Stimulated activated CD4-positive, alpha-beta T cell treated with anti-CD3 and anti-CD28 coated beads, Interleukin-1b, Interleukin-23, amount 100 ng/mL, for 24 hours (primary cell): ENCODE data around the gene LRP1B.

ENCODE experiments used
- DNase-seq, 4 experiments: peaks; one replicate each; pipeline ENCODE4 v3.0.0-alpha.2; 2020; ENCODE audit warnings: low read depth in 4 of 4, low spot score in 1 of 4

Gene LRP1B

GRCh38 chr2:141055531-141055930 is 1075.3 kb downstream of the LRP1B start:
- no peak for DNase-seq

DNA sequence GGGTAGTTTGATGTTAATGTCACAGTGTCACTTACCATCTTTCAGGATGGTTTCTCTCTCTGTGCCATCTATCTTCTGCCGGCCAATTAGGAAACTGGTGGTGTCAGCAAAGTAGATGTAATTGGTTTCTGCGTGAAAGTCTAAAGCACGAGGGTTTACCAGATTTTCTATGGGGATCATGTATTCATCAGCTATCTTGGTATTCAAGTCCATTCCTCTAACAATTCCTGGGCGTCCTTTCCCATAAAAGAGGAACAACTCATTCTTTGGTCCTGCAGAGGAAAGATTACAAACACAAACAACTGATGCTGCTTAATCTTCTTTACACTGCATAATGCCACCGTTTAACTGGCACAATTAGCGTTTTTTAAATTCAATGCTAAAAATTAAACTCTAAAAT is 1081.9 kb downstream of the LRP1B start:
- DNase-seq: no peak

DNA sequence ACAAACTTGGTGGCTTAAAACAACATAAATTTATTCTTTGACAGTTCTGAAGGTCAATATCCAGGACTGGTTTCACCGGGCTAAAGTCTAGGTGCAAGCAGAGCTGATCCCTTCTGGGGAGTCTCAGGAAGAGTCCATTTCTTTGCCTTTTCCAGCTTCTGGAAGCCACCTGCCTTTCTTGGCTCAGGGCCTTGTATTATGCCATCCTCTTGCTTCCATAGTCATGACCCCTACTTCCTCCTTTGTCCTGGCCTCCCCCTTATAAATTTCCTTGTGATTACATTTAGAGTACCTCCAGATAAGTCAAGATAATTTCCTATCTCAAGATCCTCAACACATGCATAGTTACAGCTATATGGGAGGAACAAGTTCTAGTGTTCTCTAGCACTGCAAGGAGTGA is 1089.5 kb downstream of the LRP1B start:
- DNase-seq: no peak

DNA sequence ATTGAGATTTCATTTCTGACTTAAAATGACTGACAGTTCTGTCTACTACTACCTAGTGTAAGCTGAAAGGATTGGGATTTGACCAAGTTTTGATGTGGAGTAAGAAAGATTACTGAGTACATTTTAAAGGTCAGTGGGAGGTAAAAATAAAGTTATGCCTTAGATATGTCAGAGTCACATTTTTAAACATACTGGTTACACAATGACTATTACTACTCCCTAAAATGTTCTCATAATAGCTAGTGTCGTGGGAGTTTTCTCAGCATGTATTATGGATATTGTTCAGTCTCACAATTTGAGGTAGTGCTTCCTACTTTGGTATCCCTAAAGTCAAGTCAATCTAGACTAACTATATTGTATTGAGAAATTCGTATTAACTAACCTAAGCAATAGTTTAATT is 1092.5 kb downstream of the LRP1B start:
- DNase-seq: no peak

DNA sequence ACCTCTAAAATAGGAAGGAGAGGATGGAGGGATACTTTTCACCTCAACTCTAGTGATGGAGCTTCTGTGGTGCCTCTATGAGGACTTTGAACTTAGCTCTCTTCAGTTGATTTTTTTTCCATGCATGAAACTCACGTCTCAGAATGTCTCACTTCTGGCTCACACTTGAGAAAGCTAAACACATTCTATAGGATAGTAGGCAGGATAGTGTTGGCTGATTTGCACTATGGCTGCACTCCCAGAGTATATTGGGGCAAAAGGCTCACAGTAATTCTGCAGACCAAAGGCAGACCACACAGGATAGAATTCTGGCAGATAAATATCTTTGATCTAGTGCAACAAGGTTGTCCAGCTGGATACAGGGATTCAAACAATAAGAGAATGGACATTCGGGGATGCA is 1093.5 kb downstream of the LRP1B start:
- no peak for DNase-seq

GRCh38 chr2:141035846-141036420 is 1094.9 kb downstream of the LRP1B start:
- no peak for DNase-seq

GRCh38 chr2:141029428-141030078 is 1101.3 kb downstream of the LRP1B start:
- DNase-seq: no peak

DNA sequence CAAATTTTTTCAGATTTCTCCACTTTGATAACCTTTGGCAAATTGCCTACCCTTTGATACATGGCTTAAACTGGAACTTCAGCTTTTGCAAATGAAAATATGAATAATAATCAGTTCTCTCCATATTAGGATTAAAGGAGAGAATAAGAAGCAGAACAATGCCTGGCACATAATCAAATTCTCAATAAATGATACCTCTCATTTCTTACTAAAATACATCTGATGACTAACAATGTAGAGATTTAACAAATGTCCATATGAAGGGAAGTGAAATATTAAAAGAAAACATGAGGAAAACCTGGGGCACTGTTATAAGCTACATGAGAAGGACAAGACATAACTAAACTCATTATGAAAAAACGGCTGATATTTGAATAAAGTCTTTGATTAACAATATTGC is 1103.6 kb downstream of the LRP1B start:
- no peak for DNase-seq

DNA sequence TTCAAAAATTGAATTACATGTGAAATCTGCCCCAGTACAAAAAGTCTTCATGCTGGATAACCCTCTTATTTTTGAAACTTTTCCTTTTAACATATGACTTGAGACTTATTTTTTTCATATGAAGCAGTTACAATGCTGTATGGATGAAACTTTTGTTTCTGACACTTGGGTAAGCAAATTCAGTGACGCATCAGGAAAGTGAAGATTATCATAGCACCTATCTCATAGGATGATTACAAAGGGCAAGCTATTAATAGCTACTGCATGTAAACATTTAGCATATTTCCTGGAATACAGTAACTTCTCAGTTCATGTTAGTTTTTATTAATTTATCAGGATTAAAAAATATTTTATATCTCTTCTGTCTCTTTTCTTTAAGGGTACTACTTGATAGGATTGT is 1109.2 kb downstream of the LRP1B start:
- no peak for DNase-seq

DNA sequence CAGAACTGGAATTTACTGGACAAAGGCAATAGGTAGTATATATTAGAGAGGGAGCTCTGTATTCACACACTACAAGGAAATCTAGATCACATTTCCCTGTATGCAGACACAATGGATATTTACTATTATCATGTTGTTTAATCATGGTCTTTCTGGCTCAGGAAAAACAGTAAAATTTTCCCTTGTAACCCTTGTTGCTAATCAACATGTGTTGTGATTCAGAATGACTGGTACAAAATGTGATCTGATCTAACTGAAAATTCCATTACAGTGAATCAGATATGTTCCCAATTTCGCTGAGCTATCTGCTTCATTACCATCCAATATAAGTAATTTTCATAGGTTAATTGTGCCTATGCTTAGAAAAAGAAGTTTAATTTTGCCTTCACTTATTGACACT is 1109.7 kb downstream of the LRP1B start:
- no peak for DNase-seq

GRCh38 chr2:141020346-141020745 is 1110.5 kb downstream of the LRP1B start:
- DNase-seq: no peak

GRCh38 chr2:141015341-141016047 is 1115.3 kb downstream of the LRP1B start:
- DNase-seq: no peak

DNA sequence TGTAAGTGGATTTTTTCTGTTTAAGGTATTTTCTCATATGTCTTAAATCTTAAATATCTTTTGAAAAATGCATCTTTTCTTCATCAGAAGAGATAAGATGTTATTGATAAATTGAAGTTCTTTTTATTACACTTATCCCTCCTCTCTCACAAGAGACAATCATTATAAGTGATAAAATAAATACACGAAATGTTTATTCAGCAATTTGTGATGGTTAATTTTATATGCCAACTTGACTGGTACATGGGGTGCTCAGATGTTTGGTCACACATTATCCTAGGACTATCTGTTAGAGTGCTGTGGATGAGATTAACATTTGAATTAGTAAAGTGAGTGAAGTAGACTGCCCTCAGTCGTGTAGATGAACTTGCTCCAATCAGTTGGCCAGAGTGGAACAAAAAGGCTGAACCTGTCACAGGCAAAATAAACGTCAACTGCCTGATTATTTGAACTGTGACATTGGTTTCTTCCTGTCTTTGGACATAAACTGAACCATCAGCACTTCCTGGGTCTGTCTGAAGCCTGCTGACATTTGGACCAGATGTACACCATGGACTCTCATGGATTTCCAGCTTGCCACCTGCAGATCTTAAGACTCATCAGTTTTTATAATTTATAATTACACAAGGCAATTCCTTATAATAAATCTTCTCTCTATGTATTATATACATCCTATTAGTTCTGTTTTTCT is 1126.7 kb downstream of the LRP1B start:
- no peak for DNase-seq

- no peak for DNase-seq
These were observed 1129.1 kb downstream of the LRP1B start for GRCh38 chr2:141001750-141002149.

GRCh38 chr2:140998577-140998976 is 1132.2 kb downstream of the LRP1B start:
- no peak for DNase-seq

- DNase-seq: no peak
These were observed 1132.8 kb downstream of the LRP1B start for GRCh38 chr2:140998017-140998416.

GRCh38 chr2:140994856-140995255 is 1136.0 kb downstream of the LRP1B start:
- DNase-seq: no peak

DNA sequence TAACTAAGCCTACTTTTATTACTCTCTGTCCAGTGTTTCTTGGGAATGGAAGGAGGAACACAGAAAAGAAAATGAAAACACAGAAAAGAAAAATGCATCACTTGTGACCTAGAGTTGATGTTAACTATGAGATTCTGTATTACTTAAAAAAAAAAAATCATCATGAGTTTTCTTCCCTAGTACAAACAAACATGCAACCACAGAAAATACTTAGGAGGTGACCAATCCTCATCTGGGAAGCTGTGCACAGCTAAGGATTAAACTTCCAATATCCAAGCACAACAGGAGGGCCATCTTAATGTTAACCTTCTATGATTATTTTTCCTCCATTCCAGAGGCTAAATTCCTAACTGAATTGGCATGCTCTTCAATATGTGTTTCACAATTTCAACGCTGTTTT is 1140.4 kb downstream of the LRP1B start:
- no peak for DNase-seq

GRCh38 chr2:140988597-140988996 is 1142.2 kb downstream of the LRP1B start:
- DNase-seq: no peak

- DNase-seq: no peak
These were observed 1144.4 kb downstream of the LRP1B start for GRCh38 chr2:140986456-140986855.

- no peak for DNase-seq
These were observed 1155.6 kb downstream of the LRP1B start for GRCh38 chr2:140975237-140975636.

DNA sequence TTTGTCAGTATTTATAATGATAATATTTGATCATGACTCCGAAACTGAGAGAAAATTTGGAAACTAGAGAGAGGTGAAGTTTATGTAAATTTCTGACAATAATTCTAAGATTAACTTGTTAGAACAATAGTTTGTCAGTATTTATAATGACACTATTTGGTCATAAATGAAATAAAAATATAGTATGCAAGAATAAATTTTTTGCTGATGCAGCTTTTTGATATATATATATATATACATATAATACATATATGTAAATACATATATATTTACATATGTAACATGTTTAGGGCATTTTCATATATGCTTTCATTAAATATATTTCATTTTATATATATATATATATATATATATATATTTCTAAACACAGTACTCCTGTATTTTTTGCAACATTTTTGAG is 1158.1 kb downstream of the LRP1B start:
- no peak for DNase-seq
